GM10248 (cell line): ENCODE results near the gene RYK.

Experiments used
- CTCF ChIA-PET: fragments of 300-600 bp; sonication (Branson Sonifier 250); formaldehyde crosslinking; extraction: SDS; loops from one replicate; lab custom pipeline; 2021; ENCODE audit warnings: antibody characterized with exemption; lab: Yijun Ruan, JAX
- POLR2A ChIA-PET: fragments of 350-650 bp; sonication (Branson Sonifier 250); formaldehyde crosslinking; extraction: SDS; loops from one replicate; lab custom pipeline; 2020; ENCODE audit warnings: antibody characterized with exemption; lab: Yijun Ruan, JAX
- DNase-seq: peaks from one replicate; pipeline ENCODE4 v3.0.0; 2012; ENCODE audit errors: extremely low spot score
- TF ChIP-seq, protein P1 (sequence below): IDR thresholded peaks from 2 replicates; pipeline ENCODE4 v1.5.1; 2012; ENCODE audit warnings: mild to moderate bottlenecking, low read depth; ENCODE audit errors: extremely low read depth, missing control alignments, control extremely low read depth

Gene RYK

DNA sequence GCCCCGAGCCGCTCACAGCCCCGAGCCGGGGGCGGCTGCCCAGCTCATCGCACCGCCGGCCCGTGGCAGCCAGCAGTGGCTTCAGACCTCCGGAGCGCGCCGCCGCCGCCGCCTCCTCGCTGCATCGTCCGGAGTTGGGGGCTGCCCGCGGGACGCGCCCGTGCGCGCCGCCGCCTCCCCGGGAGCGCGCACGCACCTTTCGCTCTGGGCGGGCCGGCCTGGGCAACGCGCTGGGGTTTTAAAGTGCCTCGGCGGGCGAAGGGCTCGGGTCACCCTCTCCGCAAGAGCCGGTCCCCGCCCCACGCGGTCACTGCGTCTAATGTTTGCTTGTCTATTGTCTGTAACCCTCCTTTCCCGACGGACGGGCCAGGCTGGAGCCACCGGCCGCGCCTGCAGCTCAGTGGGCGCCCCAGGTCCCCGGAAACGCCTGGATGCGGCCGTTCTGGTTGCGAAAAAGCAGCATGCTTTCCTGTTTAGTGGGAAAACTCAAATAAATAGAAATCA, at the start of gene RYK:
Gene RYK (minus strand): TSS at position 143 of the 504 bp plus-strand sequence. CDS start 205 bp downstream, outside the sequence.
- ChIA-PET POLR2A (no interaction called here), CTCF (interaction anchor here (1.0 to 3.1 kb wide), 2 partner anchors 12 to 62 kb away, joined by 3 to 12 read pairs; no protein-coding TSS in a partner anchor)
- peak; percentile 90 for DNase-seq
- TF ChIP-seq, protein P1, sequence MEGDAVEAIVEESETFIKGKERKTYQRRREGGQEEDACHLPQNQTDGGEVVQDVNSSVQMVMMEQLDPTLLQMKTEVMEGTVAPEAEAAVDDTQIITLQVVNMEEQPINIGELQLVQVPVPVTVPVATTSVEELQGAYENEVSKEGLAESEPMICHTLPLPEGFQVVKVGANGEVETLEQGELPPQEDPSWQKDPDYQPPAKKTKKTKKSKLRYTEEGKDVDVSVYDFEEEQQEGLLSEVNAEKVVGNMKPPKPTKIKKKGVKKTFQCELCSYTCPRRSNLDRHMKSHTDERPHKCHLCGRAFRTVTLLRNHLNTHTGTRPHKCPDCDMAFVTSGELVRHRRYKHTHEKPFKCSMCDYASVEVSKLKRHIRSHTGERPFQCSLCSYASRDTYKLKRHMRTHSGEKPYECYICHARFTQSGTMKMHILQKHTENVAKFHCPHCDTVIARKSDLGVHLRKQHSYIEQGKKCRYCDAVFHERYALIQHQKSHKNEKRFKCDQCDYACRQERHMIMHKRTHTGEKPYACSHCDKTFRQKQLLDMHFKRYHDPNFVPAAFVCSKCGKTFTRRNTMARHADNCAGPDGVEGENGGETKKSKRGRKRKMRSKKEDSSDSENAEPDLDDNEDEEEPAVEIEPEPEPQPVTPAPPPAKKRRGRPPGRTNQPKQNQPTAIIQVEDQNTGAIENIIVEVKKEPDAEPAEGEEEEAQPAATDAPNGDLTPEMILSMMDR: no peak

DNA sequence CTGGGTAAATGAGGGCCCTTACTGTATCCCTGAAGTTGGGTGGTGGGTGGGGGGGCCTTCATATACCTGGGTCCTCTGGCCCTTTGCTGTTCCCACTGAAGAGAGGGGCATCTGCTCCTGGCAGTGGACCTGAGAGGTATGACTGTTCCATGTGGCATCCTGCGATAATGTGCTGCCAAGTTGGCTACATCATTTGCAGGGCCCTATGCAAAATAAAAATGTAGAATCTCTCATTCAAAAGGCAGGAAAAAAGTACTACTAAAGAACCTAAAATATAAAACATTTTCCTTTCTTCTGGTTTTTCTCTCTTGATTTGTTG, 49.2 kb upstream of the RYK start:
- POLR2A ChIA-PET: no interaction called here

DNA sequence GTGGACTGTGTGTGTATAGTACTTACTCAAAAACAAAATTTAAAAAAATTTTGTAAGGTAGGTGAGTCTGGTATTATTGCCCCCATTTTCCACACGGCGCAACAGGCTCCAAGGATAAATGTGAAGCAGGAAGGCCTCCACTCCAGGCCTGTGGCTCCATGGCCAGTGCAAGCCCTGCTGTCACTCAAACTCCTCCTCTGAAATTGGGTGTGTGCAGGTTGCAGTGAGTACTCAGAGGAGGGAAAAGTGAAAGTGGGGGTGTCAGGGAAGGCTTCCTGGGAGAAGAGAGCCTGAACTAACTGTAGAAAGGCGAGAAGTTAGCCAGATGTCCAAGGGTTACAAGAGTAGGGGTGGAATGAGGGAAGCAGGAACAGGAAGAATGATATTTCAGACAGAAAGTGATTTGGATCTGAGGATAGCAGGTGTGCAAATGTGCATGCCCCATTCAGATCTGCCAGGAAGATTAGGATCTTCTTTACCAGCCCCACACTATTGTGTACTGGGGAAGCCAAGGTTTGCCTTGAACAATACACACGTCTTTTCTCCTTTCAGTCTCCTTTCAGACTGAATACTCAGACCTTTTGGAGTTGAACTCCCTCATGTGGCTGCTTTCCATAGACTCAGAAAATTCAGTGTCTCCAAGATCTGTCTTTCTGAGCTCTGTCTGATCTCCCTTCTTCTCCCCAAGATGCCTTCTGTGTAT, 48.7 kb upstream of the RYK start:
- CTCF ChIA-PET: interaction anchor here (7.4 kb wide), 1 partner anchor 175 kb away, joined by 45 read pairs; no protein-coding TSS in a partner anchor
- TF ChIP-seq, protein P1: peak; percentile 22
- DNase-seq: no peak
- POLR2A ChIA-PET: no interaction called here

More for the DNA sequence above, 49.2 kb upstream of the RYK start:
- no peak for DNase-seq
- TF ChIP-seq, protein P1: no peak
- CTCF ChIA-PET: interaction anchor here (7.4 kb wide), 1 partner anchor 174 kb away, joined by 45 read pairs; no protein-coding TSS in a partner anchor

DNA sequence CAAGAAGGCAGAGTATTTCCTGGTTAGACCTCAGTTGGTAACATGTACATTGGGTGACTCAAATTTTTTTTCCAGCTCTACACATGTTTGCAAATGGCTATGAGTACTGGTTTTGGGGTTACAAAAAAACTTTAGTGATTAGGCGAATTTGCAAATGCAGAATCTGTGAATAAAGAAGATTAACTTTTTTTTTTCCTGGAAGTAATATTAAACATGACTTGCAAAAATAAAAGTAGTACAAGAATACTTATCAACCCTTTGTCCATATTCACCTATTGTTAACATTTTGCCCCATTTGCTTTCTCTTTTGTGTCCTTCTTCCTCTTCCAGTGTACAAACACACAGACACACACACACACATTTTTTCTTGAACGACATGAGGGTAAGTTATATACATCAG, 47.6 kb upstream of the RYK start:
- TF ChIP-seq, protein P1: no peak
- no peak for DNase-seq
- POLR2A ChIA-PET: no interaction called here
- CTCF ChIA-PET: interaction anchor here (1.3 kb wide), 1 partner anchor 11 kb away, joined by 4 read pairs; no protein-coding TSS in a partner anchor

DNA sequence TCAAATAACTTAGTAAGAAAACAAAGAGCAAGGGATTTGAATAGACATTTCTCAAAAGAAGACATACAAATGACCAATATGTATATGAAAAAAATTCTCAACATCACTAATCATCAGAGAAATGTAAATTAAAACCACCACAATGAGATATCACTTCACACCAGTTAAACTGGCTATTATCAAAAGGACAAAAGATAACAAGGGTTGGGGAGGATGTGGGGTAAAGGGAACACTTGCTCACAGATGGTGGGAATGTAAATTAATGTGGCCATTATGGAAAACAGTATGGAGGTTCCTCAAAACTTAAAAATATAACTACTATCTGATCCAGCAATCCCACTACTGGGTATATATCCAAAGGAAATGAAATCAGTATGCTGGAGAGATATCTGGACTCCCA, 46.0 kb upstream of the RYK start:
- DNase-seq: no peak
- ChIA-PET CTCF (interaction anchor here (1.0 kb wide), 1 partner anchor 179 kb away, joined by 3 read pairs; no protein-coding TSS in a partner anchor), POLR2A (no interaction called here)
- TF ChIP-seq, protein P1: no peak

DNA sequence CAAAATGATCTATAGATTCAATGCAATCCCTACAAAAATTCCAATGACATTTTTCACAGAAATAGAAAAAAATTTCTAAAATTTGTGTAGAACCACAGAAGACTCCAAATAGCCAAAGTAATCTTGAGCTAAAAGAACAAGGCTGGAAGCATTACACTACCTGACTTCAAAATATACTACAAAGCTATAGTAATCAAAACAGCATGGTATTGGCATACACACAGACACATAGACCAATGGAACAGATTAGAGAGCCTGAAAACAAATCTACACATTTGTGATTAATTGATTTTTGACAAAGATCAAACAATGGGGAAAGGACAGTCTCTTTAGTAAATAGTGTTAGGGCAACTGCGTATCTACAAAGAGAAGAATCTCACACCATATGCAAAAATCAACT, 45.3 kb upstream of the RYK start:
- ChIA-PET CTCF (interaction anchor here (1.0 to 3.0 kb wide), 5 partner anchors 7 to 179 kb away, joined by 3 to 21 read pairs (median 6); no protein-coding TSS in a partner anchor), POLR2A (no interaction called here)
- TF ChIP-seq, protein P1: no peak
- DNase-seq: no peak
